ENCODE data around the gene OCSTAMP.

The OCSTAMP gene

GRCh38 chr20:46550461-46550860, at the start of gene OCSTAMP:
OCSTAMP (minus strand) TSS chr20:46550654; CDS start chr20:46550560, 94 bp downstream.
- ATAC-seq: no peak

- ATAC-seq: no peak
Observed at GRCh38 chr20:46599227-46599987, 49.0 kb upstream of the OCSTAMP start.

- no peak for ATAC-seq
Observed at GRCh38 chr20:46595933-46596332, 45.5 kb upstream of the OCSTAMP start.

GRCh38 chr20:46594725-46595124, 44.3 kb upstream of the OCSTAMP start:
- ATAC-seq: no peak

GRCh38 chr20:46592580-46593362, 42.3 kb upstream of the OCSTAMP start:
- ATAC-seq: no peak

- ATAC-seq: no peak
Observed at GRCh38 chr20:46590443-46590842, 40.0 kb upstream of the OCSTAMP start.

GRCh38 chr20:46588532-46589511, 38.4 kb upstream of the OCSTAMP start:
- ATAC-seq: no peak

GRCh38 chr20:46587986-46588385, 37.5 kb upstream of the OCSTAMP start:
- ATAC-seq: no peak

GRCh38 chr20:46586724-46587123, 36.3 kb upstream of the OCSTAMP start:
- no peak for ATAC-seq

- ATAC-seq: no peak
Observed at GRCh38 chr20:46584508-46584907, 34.1 kb upstream of the OCSTAMP start.

- no peak for ATAC-seq
Observed at GRCh38 chr20:46583411-46584214, 33.2 kb upstream of the OCSTAMP start.

GRCh38 chr20:46582648-46583047, 32.2 kb upstream of the OCSTAMP start:
- ATAC-seq: no peak

GRCh38 chr20:46581391-46581790, 30.9 kb upstream of the OCSTAMP start:
- ATAC-seq: no peak

GRCh38 chr20:46580613-46581205, 30.3 kb upstream of the OCSTAMP start:
- no peak for ATAC-seq

GRCh38 chr20:46578745-46579144, 28.3 kb upstream of the OCSTAMP start:
- ATAC-seq: no peak

- ATAC-seq: no peak
Observed at GRCh38 chr20:46576774-46577395, 26.4 kb upstream of the OCSTAMP start.

GRCh38 chr20:46575937-46576461, 25.5 kb upstream of the OCSTAMP start:
- ATAC-seq: no peak

- ATAC-seq: no peak
Observed at GRCh38 chr20:46575394-46575793, 24.9 kb upstream of the OCSTAMP start.

- no peak for ATAC-seq
Observed at GRCh38 chr20:46573788-46574584, 23.5 kb upstream of the OCSTAMP start.

- ATAC-seq: no peak
Observed at GRCh38 chr20:46573234-46573633, 22.8 kb upstream of the OCSTAMP start.
